Common myeloid progenitor, CD34-positive (primary cell): ENCODE data around the gene PAX5.

Experiments
- CTCF ChIA-PET: fragments of 350-600 bp; sonication (Branson Sonifier 250); formaldehyde crosslinking; loops from one replicate; lab custom pipeline; 2021; ENCODE audit warnings: antibody characterized with exemption; lab: Charles Lee
- POLR2A ChIA-PET: fragments of 350-600 bp; sonication (Branson Sonifier 250); formaldehyde crosslinking; loops from one replicate; lab custom pipeline; 2021; ENCODE audit warnings: antibody characterized with exemption; lab: Charles Lee
- DNase-seq, 3 donors: peaks; one replicate each; pipeline versions ENCODE4 v3.0.0 to v3.0.0-alpha.2; 2013
- H3K27ac ChIP-seq, 2 experiments: 1 replicate in 1 of 2; 2 replicates in 1 of 2; pipeline ENCODE4 v1.7.0; 2013; ENCODE audit warnings: inconsistent platforms in 2 of 2, low read length in 2 of 2, mild to moderate bottlenecking in 2 of 2, low read depth in 1 of 2, moderate library complexity in 1 of 2; ENCODE audit not compliant: severe bottlenecking in 2 of 2, insufficient read depth in 1 of 2, poor library complexity in 1 of 2
- H3K27me3 ChIP-seq, 5 experiments: replicated peaks in 2 of 5; 1 replicate in 3 of 5; 2 replicates in 2 of 5; pipeline versions ENCODE4 v1.6.1 to v1.7.0; 2013; ENCODE audit warnings: low read length in 4 of 5, mild to moderate bottlenecking in 2 of 5, moderate library complexity in 2 of 5, inconsistent platforms in 1 of 5; ENCODE audit not compliant: insufficient read depth in 5 of 5, control insufficient read depth in 4 of 5
- H3K36me3 ChIP-seq, 4 experiments: 1 replicate in 2 of 4; 2 replicates in 2 of 4; pipeline versions ENCODE4 v1.6.1 to v1.7.0; 2013; ENCODE audit warnings: low read length in 3 of 4, control low read depth in 1 of 4, mild to moderate bottlenecking in 1 of 4; ENCODE audit not compliant: control insufficient read depth in 4 of 4, insufficient read depth in 4 of 4
- H3K4me1 ChIP-seq, 4 experiments: 1 replicate in 3 of 4; 2 replicates in 1 of 4; pipeline versions ENCODE4 v1.6.1 to v1.7.1; 2013; ENCODE audit warnings: low read length in 3 of 4, mild to moderate bottlenecking in 3 of 4, control low read depth in 1 of 4, inconsistent platforms in 1 of 4, moderate library complexity in 1 of 4; ENCODE audit not compliant: control insufficient read depth in 4 of 4, insufficient read depth in 4 of 4; ENCODE audit errors: control extremely low read depth in 1 of 4
- H3K4me3 ChIP-seq, 7 experiments: 1 replicate in 4 of 7; 2 replicates in 3 of 7; pipeline versions ENCODE4 v1.5.1 to v1.7.0; 2013; ENCODE audit warnings: mild to moderate bottlenecking in 7 of 7, low read length in 6 of 7, moderate library complexity in 6 of 7, inconsistent platforms in 2 of 7, low read depth in 2 of 7, control low read depth in 1 of 7; ENCODE audit not compliant: insufficient read depth in 4 of 7, control insufficient read depth in 1 of 7; ENCODE audit errors: extremely low read depth in 1 of 7
- H3K9me3 ChIP-seq, 5 experiments: 1 replicate in 4 of 5; 2 replicates in 1 of 5; pipeline versions ENCODE4 v1.6.1 to v1.7.1; 2013; ENCODE audit warnings: low read length in 4 of 5, mild to moderate bottlenecking in 2 of 5, inconsistent platforms in 1 of 5, low read depth in 1 of 5, moderate library complexity in 1 of 5; ENCODE audit not compliant: control insufficient read depth in 4 of 5, insufficient read depth in 2 of 5; ENCODE audit errors: control extremely low read depth in 1 of 5
- WGBS: methylation state at CpG from one replicate; pipeline ENCODE4 v1.1.5; 2013; ENCODE audit not compliant: insufficient coverage; 5-methylcytosine and 5-hydroxymethylcytosine counted together

PAX5 gene

DNA sequence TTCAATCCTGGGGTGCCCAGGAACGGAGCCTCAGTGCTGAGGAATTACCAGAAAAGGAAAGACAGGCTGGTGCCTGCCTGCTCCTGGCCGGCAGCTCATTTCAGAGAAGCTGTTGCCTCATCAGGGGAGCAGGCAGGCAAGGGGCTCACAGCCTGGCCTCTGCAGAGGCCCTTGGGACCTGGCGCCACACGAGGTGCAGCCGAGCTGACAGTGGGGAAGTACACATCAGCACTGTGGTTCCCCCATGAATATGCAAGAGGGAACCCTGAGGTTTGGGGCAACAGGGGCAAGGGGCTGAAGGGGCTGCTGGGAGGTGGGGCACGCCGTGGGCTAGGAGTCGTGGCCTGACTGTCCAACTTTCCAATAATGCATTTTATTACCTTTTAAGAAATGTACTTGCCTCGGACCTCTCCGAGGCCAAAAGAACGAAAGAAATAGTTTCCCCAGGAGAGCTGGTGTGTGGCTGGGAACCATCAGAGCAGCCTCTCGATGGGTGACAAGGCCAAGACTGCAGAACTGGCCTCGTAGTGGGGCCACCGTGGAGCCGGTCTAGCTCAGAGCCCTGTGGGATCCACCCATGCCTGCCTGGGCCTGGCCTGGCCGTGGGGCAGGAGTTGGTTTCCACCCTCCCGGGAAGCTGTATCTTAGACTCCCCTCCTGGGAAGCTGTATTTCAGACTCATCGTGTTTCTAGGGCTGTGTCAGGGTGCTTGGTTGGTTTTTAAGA, 198.6 kb downstream of the PAX5 start:
- peak in 1 of 3 donors; percentile 22 for DNase-seq
- CTCF ChIA-PET = interaction anchor here (1.3 to 1.5 kb wide), 2 partner anchors 19 to 37 kb away, joined by 4 to 5 read pairs; no protein-coding TSS in a partner anchor
- no peaks in the 10 kb centered on the region for H3K27me3 ChIP-seq
- H3K4me3 ChIP-seq = no peak overlapping the region
- H3K9me3 ChIP-seq = no peaks in the 10 kb centered on the region
- no peaks in the 10 kb centered on the region for H3K36me3 ChIP-seq
- 79% methylated on average over 15 of the region's 18 CpGs for WGBS
- H3K4me1 ChIP-seq = peaks cover 0 to 6% (median 0%) of the 10 kb centered on the region in 4 experiments
- H3K27ac ChIP-seq = no peak overlapping the region
- POLR2A ChIA-PET = no interaction called here

DNA sequence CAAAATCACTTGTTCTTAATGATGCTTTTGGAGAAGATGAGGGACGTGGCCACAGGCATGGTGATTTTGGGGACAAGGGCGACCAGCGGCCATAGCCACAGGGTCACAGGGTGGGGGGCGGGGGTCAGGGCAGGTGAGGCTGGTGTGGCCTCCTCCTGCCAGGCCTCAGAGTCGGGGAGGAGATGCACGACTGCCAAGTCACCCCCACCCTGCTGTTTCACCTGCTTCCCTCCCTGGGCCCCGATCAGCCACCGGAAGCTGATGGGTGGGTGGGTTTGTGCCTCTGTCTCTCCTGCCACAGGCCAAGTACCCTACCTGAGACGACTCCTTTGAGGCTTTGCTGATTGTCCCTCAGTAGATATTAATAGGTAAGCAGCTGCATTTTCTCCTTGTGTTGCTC, 199.3 kb downstream of the PAX5 start:
- no peak overlapping the region for H3K4me3 ChIP-seq
- H3K27me3 ChIP-seq = no peaks in the 10 kb centered on the region
- H3K27ac ChIP-seq = no peak overlapping the region
- DNase-seq = no peak
- peaks cover 0 to 6% (median 0%) of the 10 kb centered on the region in 4 experiments for H3K4me1 ChIP-seq
- H3K9me3 ChIP-seq = no peaks in the 10 kb centered on the region
- ChIA-PET CTCF (interaction anchor here (1.3 kb wide), 1 partner anchor 19 kb away, joined by 5 read pairs; no protein-coding TSS in a partner anchor), POLR2A (no interaction called here)
- no peaks in the 10 kb centered on the region for H3K36me3 ChIP-seq
- WGBS = 56% methylated on average over 5 of the region's 9 CpGs

DNA sequence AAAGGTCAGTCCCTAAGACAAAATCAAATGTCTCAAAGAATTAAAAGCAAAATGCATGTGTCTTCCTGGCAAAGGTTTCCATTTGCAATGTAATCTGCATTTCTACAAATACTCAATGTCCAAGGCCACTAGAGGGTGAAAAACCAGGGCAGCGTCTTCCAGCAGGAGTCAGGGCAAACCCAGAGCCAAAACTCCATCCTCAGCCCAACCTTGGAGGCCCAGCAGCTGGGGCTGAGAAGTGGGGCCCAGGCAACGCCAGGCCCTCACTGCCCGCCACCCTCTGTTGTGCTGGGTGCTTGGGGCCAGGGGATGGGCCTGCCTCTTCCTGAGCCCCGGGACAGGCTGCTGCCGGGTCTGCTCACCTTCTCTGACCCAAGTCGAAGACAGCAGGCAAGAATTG, 200.1 kb downstream of the PAX5 start:
- 96% methylated on average over 6 of the region's 6 CpGs for WGBS
- Histone ChIP-seq H3K9me3 (no peaks in the 10 kb centered on the region), H3K4me1 (peaks cover 0 to 6% (median 0%) of the 10 kb centered on the region in 4 experiments), H3K4me3 (no peak overlapping the region), H3K36me3 (no peaks in the 10 kb centered on the region), H3K27ac (no peak overlapping the region), H3K27me3 (no peaks in the 10 kb centered on the region)
- CTCF ChIA-PET = interaction anchor here (1.3 kb wide), 1 partner anchor 20 kb away, joined by 5 read pairs; no protein-coding TSS in a partner anchor
- no peak for DNase-seq
- POLR2A ChIA-PET = no interaction called here

GRCh38 chr9:36832164-36832795, 201.8 kb downstream of the PAX5 start:
- Histone ChIP-seq H3K36me3 (no peaks in the 10 kb centered on the region), H3K27me3 (no peaks in the 10 kb centered on the region), H3K9me3 (no peaks in the 10 kb centered on the region), H3K27ac (no peak overlapping the region), H3K4me1 (peaks cover 0 to 6% (median 0%) of the 10 kb centered on the region in 4 experiments), H3K4me3 (no peak overlapping the region)
- POLR2A ChIA-PET = no interaction called here
- DNase-seq = no peak
- CTCF ChIA-PET = interaction anchor here (0.6 to 1.4 kb wide), 2 partner anchors 25 to 103 kb away, joined by 4 read pairs; no protein-coding TSS in a partner anchor
- WGBS = over 99% methylated on average over 16 of the region's 16 CpGs

- no peak overlapping the region for H3K27ac ChIP-seq
- 96% methylated on average over 6 of the region's 7 CpGs for WGBS
- no peak overlapping the region for H3K4me3 ChIP-seq
- H3K36me3 ChIP-seq = no peaks in the 10 kb centered on the region
- H3K27me3 ChIP-seq = no peaks in the 10 kb centered on the region
- no peaks in the 10 kb centered on the region for H3K9me3 ChIP-seq
- H3K4me1 ChIP-seq = peaks cover 0 to 6% (median 0%) of the 10 kb centered on the region in 4 experiments
- CTCF ChIA-PET = interaction anchor here (1.4 kb wide), 1 partner anchor 103 kb away, joined by 4 read pairs; no protein-coding TSS in a partner anchor
- POLR2A ChIA-PET = no interaction called here
- DNase-seq = no peak
Measured at GRCh38 chr9:36831381-36832161, 202.5 kb downstream of the PAX5 start.

DNA sequence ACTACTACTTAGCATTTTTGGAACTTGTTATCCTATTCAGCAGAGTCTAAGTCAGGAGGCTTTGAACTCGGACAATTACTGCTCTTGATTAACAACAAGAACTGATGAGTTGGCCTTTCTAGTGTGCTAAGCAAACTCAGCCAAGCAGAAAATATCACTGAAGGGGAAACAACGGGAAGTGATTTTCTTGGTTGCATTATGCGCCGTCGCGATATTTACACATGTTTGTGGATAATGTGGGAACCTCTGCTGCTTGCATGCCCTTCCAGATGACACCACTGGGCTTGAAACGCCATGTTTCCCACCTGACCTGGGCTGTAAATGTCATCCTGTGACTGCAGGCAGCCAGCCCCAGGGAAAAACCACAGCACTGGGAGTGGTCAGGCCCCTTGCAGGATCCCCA, 205.5 kb downstream of the PAX5 start:
- WGBS = 98% methylated on average over 7 of the region's 7 CpGs
- no peaks in the 10 kb centered on the region for H3K4me1 ChIP-seq
- no peak overlapping the region for H3K27ac ChIP-seq
- POLR2A ChIA-PET = no interaction called here
- no peaks in the 10 kb centered on the region for H3K27me3 ChIP-seq
- CTCF ChIA-PET = no interaction called here
- no peak for DNase-seq
- no peak overlapping the region for H3K4me3 ChIP-seq
- no peaks in the 10 kb centered on the region for H3K9me3 ChIP-seq
- H3K36me3 ChIP-seq = no peaks in the 10 kb centered on the region
